DOHH2 (cell line): ENCODE results near the gene H6PD.

Source experiments
- H3F3A ChIP-seq: fragments of 200-600 bp; sonication (generic), shearing (Covaris generic); 2 replicates; pipeline ENCODE4 v1.6.0; 2016; ENCODE audit warnings: antibody characterized with exemption, mild to moderate bottlenecking; ENCODE audit not compliant: control insufficient read depth, insufficient read depth
- H3K27ac ChIP-seq: fragments of 200-600 bp; sonication (generic); 2 replicates; pipeline ENCODE4 v1.5.1; 2014; ENCODE audit warnings: low read depth, mild to moderate bottlenecking, low read length, moderate library complexity
- H3K27me3 ChIP-seq: fragments of 200-600 bp; sonication (generic); 2 replicates; pipeline ENCODE4 v1.6.1; 2014; ENCODE audit warnings: mild to moderate bottlenecking, low read length, mixed read lengths; ENCODE audit not compliant: control insufficient read depth
- H3K36me3 ChIP-seq: fragments of 200-600 bp; sonication (generic); 2 replicates; pipeline ENCODE4 v1.6.1; 2014; ENCODE audit warnings: mild to moderate bottlenecking, low read length, moderate library complexity, mixed read lengths; ENCODE audit not compliant: control insufficient read depth
- H3K4me1 ChIP-seq: fragments of 200-600 bp; sonication (generic); 2 replicates; pipeline ENCODE4 v1.6.1; 2014; ENCODE audit warnings: mild to moderate bottlenecking, low read length, mixed read lengths; ENCODE audit not compliant: control insufficient read depth
- H3K4me2 ChIP-seq: fragments of 200-600 bp; sonication (generic); 2 replicates; pipeline ENCODE4 v1.6.0; 2014; ENCODE audit warnings: mild to moderate bottlenecking, low read length, moderate library complexity
- H3K4me3 ChIP-seq: fragments of 200-600 bp; sonication (generic); 2 replicates; pipeline ENCODE4 v1.5.1; 2014; ENCODE audit warnings: mild to moderate bottlenecking, low read length, mixed read lengths
- H3K79me2 ChIP-seq: fragments of 200-600 bp; sonication (generic); 2 replicates; pipeline ENCODE4 v1.6.1; 2014; ENCODE audit warnings: mild to moderate bottlenecking, low read length, mixed read lengths; ENCODE audit not compliant: control insufficient read depth
- H3K9me2 ChIP-seq: fragments of 200-600 bp; sonication (generic); replicated peaks from 2 replicates; pipeline ENCODE4 v1.6.1; 2014; ENCODE audit warnings: mild to moderate bottlenecking, low read length, mixed read lengths; ENCODE audit not compliant: control insufficient read depth
- H3K9me3 ChIP-seq: fragments of 200-600 bp; sonication (generic); 2 replicates; pipeline ENCODE4 v1.6.1; 2014; ENCODE audit warnings: antibody characterized with exemption, low read length, mixed read lengths; ENCODE audit not compliant: control insufficient read depth, insufficient read depth
- H4K20me1 ChIP-seq: fragments of 200-600 bp; sonication (generic); 2 replicates; pipeline ENCODE4 v1.6.0; 2014; ENCODE audit warnings: low read depth, mild to moderate bottlenecking, antibody characterized with exemption, low read length, moderate library complexity; ENCODE audit not compliant: control insufficient read depth, insufficient read depth
- CTCF ChIP-seq: fragments of 200-600 bp; sonication (generic); IDR thresholded peaks from one replicate; pipeline ENCODE4 v1.5.1; 2014; ENCODE audit warnings: antibody characterized with exemption, mild to moderate bottlenecking, low read depth, low read length; ENCODE audit not compliant: poor library complexity, severe bottlenecking
- EZH2phosphoT487 ChIP-seq: fragments of 200-600 bp; sonication (generic); IDR thresholded peaks from 2 replicates; pipeline ENCODE4 v1.6.1; 2017; ENCODE audit warnings: borderline replicate concordance, mild to moderate bottlenecking, antibody characterized with exemption, low read length, moderate library complexity, mixed read lengths

H6PD gene

GRCh38 chr1:9193233-9193625, 41.3 kb upstream of the H6PD start:
- Histone ChIP-seq H3K4me3 (no peak overlapping the region), H3K27me3 (peaks cover 28% of the 10 kb centered on the region), H3K4me1 (peaks cover 7% of the 10 kb centered on the region), H3K9me2 (no peaks in the 10 kb centered on the region), H3F3A (no peaks in the 10 kb centered on the region), H3K9me3 (no peaks in the 10 kb centered on the region), H3K27ac (no peak overlapping the region), H3K79me2 (no peaks in the 10 kb centered on the region), H3K36me3 (no peaks in the 10 kb centered on the region), H4K20me1 (no peaks in the 10 kb centered on the region), H3K4me2 (no peak overlapping the region)
- no peak for TF ChIP-seq CTCF
- TF ChIP-seq EZH2phosphoT487: no peak

- H4K20me1 ChIP-seq: no peaks in the 10 kb centered on the region
- no peaks in the 10 kb centered on the region for H3K36me3 ChIP-seq
- no peak overlapping the region for H3K4me3 ChIP-seq
- TF ChIP-seq EZH2phosphoT487 (no peak), CTCF (no peak)
- no peak overlapping the region for H3K27ac ChIP-seq
- no peaks in the 10 kb centered on the region for H3K79me2 ChIP-seq
- H3K9me2 ChIP-seq: no peaks in the 10 kb centered on the region
- H3F3A ChIP-seq: no peaks in the 10 kb centered on the region
- no peaks in the 10 kb centered on the region for H3K9me3 ChIP-seq
- no peak overlapping the region for H3K4me2 ChIP-seq
- peaks cover 7% of the 10 kb centered on the region for H3K4me1 ChIP-seq
- peaks cover 33% of the 10 kb centered on the region for H3K27me3 ChIP-seq
Measured at GRCh38 chr1:9194024-9194423, 40.5 kb upstream of the H6PD start.

GRCh38 chr1:9195651-9196050, 38.9 kb upstream of the H6PD start:
- H3K27me3 ChIP-seq: peaks cover 49% of the 10 kb centered on the region
- no peak overlapping the region for H3K4me2 ChIP-seq
- no peak overlapping the region for H3K27ac ChIP-seq
- H3K9me3 ChIP-seq: no peaks in the 10 kb centered on the region
- no peaks in the 10 kb centered on the region for H3K79me2 ChIP-seq
- H4K20me1 ChIP-seq: no peaks in the 10 kb centered on the region
- H3K9me2 ChIP-seq: no peaks in the 10 kb centered on the region
- TF ChIP-seq CTCF (no peak), EZH2phosphoT487 (no peak)
- no peak overlapping the region for H3K4me3 ChIP-seq
- H3F3A ChIP-seq: no peaks in the 10 kb centered on the region
- peaks cover 10% of the 10 kb centered on the region for H3K4me1 ChIP-seq
- H3K36me3 ChIP-seq: no peaks in the 10 kb centered on the region
